GM18519 (cell line): ENCODE measurements around the gene SLC44A4.

Experiments
- ATAC-seq: cut with Tn5 transposase; IDR thresholded peaks from one replicate; pipeline ENCODE4 v1.9.1; 2021; ENCODE audit warnings: mild to moderate bottlenecking, moderate library complexity; ENCODE audit not compliant: unreplicated experiment, low FRiP score

Gene SLC44A4

DNA sequence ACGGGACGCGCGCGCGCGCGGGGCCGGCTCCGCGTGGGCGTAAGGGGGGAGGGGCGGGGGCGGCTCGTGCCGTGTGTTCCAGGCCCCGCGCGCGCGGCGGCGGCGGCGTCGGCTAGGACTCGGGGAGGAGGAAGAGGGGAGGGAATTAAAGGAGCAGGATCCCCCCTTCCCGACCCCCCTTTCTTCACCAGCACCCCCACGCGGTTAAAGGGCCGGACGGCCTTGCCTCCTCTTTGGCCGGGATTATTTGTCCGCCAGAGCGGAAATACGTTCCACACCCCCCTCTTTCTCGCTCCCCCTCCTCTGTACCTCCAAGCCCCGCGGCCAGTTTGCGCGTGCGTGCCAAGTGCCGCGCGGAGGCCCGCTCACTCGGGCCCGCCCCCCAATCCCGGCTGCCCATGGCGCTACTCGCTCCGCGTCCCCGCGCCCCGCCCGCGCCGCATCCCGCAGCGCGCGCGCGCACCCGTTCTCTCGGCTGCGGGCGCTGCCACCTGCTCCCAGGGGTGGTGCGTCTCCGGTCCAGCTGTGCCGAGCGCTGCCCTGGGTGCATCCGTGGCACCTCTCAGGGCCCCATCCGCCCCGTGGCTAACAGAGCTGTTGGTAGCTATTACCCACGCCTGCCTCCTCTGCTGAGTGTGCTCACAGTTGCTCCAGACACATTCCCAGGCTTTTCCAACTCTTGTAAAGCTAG lies 23.3 kb upstream of the SLC44A4 start, which contains the start of gene ZBTB12:
Gene ZBTB12 (minus strand): TSS at position 134 of the 691 bp plus-strand sequence. CDS start 781 bp downstream, outside the sequence.
- peak; percentile 43 for ATAC-seq

DNA sequence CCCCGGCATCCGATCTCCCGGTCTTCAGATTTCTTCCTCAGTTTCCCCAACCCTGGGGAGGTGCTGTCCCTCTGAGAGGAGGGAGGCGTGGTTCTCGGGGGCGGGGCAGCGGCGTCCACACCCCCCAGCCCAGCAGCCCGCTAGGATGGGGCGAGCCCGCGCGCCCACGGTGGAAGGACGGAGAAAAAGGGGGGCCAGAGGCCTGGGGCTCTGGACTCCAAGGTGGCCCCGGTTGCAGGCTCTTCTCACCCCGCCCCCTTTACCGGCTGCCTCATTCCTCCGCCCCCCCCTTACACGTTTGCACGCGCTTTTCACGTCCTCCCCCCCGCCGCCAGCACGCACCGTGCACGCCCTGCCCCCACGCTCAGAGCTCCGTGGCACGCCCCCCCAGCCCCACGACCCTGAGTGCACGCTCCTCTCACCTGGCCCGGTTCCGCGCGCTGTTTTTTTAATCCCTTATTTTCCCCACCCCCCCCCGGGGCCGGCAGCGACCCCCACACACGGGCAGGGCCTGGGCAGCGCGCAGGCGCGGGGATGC lies 22.7 kb upstream of the SLC44A4 start:
- no peak for ATAC-seq

DNA sequence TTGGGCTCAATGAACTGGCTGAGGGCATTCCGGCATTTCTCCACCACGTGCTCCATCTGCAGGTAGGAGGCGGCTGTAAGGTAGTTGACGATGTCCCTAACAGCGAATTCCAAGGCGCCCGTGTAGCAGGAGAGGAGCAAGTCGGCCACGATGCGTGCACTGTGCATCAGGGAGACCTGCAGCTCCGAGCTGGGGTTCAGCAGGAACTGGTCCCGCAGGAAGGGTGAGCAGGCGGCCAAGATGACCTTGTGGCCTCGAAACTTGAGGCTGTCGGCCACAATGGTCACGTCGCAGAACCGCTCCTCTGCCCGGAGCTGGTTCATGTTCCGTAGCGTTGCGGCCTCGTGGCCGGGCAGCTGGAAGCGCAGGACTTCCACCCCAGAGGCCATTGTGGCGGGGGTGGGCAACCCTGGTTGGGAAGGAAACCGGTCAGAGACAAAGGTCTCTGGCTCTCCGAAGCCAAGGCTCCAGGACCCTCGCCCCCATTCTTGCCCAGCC lies 22.2 kb upstream of the SLC44A4 start:
- ATAC-seq: no peak

DNA sequence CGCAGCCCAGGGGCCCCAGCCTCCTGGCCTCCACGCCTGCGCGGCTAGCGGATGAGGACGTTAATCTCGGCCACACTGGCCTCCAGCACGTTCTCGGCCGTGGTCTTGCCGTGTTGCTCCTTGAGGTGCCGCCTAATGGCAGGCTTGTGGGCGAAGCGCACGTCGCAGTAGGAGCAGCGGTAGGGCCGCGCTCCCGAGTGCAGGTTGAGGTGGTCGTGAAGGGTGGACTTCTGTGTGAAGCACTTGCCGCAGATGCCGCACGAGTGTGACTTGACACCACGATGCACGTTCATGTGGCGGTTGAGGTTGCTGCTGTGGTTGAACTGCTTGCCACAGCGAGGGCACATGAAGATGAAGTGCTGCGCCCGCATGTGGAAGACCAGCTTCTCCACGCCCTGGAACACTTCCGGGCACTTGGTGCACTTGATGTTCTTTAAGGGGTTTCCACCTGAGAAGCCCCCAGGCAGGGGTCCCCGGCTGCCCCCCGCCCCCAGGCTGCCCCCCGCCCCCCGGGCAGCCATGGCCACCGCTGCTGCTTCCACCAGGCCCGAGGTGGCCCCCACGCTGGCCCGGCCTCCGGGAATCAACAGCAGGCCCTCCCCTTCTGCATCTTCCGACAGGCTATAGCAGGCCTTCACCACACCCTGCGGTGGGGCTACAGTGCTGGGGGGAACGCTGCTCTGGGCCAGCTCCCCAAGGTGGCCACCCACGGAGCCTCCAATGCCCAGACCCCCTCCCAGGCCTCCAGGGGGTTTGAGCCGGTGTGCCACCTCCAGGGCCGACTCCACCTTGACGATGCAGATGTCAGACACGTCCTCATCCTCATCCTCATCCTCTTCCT lies 21.3 kb upstream of the SLC44A4 start:
- ATAC-seq: no peak

DNA sequence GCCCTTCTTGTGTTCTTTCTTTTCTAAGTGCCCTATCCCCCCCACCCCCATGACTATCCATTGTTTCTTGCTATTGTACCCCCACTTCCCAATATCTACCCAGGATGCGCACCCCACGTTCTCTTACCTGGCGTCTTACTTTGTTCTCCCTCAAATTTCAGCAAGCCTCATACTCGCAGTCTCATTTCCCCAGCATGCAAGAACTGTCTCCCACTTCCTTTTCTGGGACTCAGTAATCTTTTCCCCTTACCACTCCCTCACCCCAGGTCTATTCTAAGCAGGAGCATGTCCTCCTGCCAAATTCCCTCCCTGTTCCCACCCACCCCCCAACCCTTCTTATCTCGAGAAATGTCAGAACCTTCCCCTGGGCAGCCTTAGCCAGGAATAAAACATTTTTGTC lies 20.4 kb upstream of the SLC44A4 start:
- no peak for ATAC-seq

DNA sequence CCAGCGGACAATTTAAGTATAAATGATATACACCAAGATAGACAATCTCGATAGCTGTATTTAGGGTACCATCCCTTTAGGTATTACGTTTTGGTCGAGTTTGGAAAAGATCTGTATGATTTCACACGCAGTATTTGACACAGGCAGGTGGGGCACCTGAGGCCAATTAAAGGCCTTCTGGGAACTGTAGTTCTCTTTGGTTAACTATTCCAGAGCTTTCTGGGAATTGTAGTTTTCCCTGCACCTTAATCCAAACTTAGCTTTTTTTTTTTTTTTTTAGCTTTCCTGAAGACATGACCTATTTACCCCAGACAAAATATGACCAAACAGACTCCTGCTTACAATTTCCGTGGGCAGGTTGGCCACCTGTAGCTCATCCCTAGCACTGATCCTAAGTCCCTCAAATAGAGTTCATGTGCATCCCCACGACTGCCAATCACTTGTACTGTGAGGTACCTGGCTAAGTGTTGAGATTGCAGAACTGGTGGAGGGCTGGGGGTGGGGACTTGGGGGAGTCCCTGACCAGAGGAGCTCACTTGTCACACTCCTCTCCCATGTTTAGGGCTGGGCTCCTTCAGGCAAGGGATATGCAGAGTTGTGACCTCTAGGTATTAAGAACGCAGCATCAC lies 19.7 kb upstream of the SLC44A4 start:
- ATAC-seq: no peak

DNA sequence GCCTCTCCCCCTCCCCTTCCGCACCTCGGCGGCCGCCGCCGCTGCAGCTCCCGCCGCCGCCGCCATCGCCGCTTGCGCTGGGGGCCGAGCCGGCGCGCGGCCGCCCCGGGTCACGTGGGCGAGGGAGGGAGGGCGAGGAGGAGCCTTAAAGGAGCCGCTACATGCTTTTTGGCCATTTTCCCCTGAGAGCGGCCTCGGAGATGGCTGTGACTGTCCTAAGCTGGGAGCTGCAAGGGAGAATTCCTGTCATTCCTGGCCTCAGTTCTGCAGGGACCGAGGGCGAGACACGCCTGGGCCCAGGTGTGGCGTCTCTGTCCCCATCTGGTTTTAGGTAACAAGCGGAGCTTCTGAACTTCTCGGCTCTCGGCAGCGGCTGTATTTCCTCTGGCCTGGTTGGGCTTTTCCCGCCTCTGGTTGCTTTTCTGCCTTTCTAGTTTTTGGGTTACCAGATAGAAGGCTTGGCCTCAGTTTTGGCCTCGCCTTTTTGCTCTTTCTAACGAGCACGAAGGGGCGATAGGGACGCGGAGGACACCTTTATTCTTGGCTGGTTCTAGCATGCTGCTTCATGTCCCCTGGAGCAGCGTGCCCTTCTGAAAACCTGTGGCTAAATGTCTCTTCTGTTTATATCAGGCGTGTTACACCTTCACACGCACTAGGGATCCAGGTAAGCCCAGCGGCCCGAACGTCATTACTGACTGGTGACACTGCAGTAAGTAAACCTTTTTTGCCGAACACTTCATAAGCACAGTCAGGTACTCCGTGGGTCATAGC lies 19.0 kb upstream of the SLC44A4 start, which contains the start of gene EHMT2:
Gene EHMT2 (minus strand): TSS at position 87 of the 771 bp plus-strand sequence. CDS start 21 bp downstream, at position 66.
- no peak for ATAC-seq

DNA sequence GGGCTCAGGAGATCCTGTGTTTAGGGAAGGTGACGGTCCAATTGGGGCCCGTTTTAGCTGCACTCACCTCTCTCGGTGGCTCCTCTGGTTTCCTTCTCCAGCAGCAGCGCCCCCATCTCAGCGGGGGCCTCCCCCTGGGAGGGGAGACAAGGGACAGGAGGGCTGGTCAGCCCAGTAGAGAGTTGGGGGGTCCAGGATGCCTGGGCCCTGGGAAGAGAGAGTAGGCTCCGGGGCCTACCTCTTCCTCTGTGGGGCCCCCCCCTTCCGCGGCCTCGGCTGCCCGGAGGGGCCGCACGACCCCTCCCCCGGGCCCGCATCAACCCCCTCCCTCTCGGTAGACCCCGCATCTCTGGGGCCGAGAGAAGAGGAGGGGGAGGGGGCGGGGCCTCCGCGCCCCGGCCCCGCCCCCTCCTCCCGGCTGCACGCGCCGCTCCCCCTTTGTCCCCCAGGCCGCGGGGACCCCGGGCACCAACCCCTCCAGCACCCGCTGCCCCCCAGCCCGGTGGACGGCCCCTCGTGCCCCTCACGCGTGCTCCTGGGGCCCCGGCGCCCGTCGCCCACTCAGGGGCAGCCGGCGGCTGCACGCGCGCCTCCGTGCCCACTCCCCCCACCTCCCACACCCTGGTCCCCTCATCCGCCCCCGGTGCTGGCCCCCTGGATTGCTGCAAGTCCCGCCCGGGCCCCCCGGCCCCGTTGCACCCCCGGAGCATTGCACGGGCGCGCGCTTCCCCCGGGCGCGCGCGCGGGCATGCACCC lies 18.2 kb upstream of the SLC44A4 start:
- no peak for ATAC-seq

DNA sequence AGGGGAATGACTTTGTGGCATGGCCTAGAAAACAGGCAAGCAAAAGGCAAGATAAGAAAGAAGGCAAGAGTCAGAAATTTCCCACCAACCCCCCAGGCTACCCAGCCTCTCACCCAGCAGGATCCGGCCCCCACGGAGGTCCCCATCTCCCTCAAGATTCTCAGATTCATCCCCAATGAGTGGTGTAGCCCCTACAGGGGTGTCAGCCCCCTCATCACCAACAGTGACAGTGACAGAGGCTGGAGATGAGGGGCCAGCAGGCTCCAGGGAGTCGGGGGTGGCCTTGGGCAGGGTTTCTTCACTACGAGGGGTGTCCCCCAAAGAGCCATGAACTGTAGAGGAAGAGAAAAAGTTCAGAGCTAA lies 17.7 kb upstream of the SLC44A4 start:
- no peak for ATAC-seq

DNA sequence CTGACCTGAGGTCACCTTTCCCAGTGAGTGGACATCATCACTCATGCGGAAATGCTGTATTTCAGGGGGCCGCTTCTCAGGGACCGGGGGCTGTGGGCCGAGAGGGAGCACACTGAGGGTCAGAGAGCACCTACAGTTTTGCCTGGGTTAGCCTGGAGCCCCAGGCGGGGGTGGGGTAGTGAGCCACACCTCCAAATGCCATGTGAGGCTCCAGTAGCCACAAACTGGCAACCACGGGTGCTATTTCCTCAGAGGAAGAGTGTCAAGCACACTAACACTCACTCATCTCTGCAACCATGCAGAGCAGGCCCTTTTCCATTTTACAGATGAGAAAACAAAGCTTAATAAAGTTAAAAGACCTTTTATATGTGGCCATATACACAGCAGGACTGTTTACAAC lies 14.0 kb upstream of the SLC44A4 start:
- ATAC-seq: no peak

DNA sequence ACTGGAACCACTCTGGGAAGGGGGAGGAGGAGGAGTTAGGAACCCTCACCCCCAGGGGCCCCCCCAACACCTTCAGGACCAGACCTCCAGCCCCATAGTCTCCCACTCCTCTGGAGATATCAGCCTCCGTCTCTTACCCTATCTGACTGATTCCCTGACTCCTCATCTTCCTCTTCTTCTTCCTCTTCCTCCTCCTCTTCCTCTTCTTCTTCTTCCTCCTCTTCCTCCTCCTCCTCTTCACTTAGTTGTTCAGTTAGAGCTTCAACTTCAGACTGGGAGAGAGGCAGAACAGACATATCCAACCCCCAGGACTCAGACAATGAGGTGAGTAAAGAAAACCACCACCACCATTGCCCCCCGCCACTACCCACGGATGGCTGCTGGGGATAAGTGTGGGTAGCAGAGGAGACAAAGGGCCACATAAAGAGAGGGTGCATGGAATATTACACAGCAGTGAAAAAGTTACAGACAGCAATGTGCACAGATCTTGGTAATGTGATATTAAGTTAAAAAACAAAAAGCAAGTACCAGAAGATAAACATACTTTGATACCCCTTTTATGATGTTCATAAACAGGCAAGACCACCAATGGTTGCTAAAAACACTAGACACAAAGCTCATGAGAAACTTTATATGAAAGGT lies 10.7 kb upstream of the SLC44A4 start:
- no peak for ATAC-seq

DNA sequence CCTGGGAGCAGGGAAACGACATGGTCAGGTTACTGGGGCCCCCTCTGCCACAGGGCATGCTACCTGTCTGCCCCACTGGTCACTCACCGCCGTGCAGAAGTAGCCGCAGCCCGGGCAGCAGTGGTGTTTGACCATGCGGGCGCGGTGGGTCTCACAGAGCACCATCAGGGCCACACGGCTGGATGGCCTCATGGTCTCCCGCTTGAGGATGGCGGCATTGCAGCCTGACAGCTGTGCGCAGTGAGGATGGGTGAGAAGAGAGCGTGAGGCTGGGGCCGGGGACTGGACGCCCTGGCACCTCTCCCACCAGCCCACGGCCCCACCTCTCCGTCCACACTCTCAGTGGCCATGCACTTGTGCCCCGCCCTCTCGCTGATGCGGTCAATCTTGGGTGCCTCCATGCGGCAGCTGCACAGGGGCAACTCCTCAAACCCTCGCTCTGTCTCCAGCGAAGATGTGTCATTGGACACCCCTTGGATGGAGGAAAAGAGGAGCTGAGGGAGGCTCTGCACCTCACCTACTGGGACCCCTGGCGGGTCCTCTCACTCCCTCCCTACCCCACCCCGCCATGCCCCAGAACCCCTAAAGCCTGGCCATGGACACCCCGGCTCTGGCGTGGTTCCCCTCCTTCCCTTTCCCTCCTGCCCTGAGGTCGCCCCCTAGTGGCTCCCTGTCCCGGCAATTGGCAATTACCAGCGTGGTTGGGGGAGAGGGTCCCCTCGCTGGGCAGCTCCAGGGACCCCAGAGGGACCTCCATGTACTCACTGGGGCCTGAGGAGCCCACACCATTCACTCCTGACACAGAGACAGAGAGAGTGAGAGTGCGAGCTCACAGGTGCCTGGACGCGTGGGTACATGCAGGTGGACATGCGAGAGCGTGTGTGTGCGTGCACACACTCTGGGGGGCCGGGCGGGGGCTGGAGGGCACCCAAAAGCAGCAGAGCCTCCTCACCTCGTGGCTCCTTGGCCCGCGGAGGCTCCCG lies 9.8 kb upstream of the SLC44A4 start:
- ATAC-seq: no peak

DNA sequence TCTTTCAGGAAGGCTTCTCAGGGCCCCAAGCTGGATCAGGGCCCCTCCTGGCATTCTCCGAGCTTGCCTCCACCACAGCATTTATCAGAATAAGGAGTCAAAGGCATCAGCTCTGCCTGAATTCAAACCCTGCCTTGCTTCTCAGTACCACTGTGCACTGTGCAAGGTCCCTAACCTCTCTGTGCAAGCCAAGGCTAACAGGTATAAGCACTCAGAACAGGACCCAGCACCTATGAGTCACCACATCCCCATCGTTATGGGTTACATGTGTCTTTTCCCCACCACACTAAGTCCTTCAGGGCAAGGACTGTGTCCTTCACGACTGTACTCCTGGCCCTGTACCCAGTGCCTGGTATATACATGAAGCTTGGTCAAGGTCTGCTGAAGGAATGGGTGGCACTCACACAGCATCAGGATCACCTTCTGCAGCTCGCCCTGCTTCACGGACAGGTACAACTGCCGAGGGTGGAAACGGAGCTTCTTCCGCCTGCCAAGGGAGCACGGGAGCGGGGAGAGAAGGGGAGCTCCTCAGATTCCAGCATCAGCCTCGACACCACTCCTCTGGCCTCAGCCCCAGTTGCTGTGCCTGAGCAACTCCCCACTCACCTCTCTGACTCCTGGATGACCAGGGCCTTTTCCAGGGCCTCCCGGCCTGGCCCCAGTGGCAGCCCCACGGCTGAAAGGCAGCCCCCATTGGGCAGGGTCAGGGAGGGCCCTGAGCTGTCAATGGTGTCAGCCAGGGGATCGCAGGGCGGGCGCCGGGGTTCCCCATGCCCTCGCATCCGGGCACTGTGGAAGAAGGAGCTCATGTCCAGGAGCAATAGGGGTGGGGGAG lies 8.6 kb upstream of the SLC44A4 start:
- no peak for ATAC-seq

DNA sequence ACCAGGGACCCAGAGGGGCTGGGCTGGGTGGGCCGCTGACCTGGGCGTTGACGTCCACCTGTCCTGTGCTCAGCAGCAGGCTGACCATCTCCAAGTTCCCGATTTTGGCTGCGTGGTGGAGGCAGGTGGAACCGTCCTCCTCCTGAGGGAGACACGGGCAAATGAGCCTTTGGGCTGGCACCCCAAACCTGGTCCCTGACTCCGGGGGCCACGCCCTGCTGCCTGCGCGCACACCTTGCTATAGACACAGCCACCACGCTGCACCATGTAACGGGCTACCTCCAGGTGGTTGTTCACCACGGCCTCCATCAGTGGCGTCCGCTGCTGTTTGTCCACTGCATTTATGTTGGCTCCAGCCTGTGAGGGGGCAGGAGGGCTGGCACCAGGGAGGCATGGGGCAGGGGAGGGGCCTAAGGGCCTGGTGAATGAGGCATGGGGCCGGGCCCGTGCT lies 7.8 kb upstream of the SLC44A4 start:
- no peak for ATAC-seq

DNA sequence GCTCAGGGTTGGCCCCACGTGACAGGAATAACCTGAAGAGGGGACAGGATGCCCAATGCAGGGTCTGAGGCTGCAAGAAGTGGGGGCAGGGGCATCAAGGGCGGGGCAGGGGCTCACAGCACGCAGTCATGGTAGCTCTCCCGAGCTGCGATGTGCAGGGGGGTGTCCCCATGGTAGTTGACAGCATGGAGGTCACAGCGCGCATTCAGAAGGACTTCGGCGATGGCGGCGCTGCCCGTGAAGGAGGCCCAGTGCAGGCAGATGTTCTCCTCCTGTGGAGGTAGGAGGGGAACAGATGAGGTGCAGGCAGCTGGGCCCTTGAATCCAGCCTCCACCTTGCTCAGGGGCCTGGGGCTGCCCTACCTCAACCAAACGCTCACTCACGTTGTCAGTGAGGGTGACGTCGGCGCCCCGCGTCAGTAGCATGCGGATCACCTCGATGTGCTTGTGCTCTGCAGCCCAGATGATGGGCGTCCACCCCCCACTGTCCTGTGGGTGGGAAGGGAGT lies 5.8 kb upstream of the SLC44A4 start:
- ATAC-seq: no peak

DNA sequence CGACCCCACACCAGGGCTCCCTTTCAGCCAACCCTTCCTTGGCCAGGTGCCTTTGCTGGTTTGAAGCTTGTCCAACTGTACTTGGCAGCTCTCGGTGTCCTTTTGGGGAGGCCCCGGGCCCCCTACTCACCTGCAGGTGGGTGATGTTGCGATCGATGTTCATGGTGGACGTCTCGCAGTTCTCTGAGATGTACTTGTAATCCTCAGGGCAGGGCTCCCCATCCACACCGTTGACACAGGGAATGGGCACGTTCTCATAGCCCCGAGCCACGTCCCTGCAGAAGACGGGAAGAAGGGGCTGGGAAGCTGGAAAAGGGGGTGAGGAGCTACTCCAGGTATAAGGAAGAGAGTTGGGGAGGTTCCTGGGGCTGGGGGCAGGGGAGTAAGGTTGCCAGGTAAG lies 4.9 kb upstream of the SLC44A4 start:
- no peak for ATAC-seq

DNA sequence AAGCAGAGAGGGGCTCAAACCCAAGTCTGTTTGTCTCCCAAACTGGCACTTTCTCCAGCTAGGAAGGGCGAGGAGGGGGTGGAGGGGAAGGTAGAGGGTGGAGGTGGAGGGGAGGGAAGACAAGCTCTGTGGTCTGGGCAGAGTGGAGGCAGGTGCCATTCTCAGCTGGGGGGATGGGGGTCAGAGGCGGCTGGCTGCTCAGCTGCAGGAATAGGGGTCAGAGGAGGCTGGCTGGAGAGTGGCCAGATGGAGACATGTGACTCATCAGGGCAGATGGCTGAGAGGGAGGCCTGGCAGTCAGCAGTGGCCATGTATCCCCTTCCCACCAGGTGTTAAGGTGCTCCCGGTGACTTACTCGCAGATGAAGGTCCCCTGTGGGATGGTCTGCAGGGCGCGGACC lies 3.5 kb upstream of the SLC44A4 start:
- ATAC-seq: no peak
